HL-60 (cell line): ENCODE data around the gene RENBP.

Experiments used
- GABPA ChIP-seq: IDR thresholded peaks from 2 replicates; pipeline ENCODE4 v1.6.1; 2012; ENCODE audit warnings: low read depth
- POLR2AphosphoS5 ChIP-seq: IDR thresholded peaks from 2 replicates; pipeline ENCODE4 v1.6.1; 2012; ENCODE audit warnings: low read depth
- TF ChIP-seq, protein P1 (sequence below): IDR thresholded peaks from one replicate; pipeline ENCODE4 v1.5.1; 2011; ENCODE audit warnings: low read length, control low read depth, inconsistent platforms; ENCODE audit not compliant: insufficient read depth
- TF ChIP-seq, protein P2 (sequence below): IDR thresholded peaks from 2 replicates; pipeline ENCODE4 v1.6.1; 2012; ENCODE audit warnings: low read depth; ENCODE audit not compliant: insufficient replicate concordance

DNA sequence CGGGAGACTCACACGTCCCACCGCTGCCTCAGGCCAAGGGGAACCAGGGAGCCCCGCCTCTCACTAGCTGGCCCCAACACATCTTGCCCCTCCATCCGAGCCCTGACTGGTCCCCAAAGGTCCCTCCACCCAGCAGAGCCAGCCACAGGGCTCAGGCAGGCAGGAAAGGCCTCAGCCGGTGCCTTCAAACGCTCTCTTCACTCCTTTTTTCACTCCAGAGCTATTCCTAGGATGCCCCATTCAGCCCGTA lies 16.8 kb downstream of the RENBP start:
- TF ChIP-seq, protein P1, sequence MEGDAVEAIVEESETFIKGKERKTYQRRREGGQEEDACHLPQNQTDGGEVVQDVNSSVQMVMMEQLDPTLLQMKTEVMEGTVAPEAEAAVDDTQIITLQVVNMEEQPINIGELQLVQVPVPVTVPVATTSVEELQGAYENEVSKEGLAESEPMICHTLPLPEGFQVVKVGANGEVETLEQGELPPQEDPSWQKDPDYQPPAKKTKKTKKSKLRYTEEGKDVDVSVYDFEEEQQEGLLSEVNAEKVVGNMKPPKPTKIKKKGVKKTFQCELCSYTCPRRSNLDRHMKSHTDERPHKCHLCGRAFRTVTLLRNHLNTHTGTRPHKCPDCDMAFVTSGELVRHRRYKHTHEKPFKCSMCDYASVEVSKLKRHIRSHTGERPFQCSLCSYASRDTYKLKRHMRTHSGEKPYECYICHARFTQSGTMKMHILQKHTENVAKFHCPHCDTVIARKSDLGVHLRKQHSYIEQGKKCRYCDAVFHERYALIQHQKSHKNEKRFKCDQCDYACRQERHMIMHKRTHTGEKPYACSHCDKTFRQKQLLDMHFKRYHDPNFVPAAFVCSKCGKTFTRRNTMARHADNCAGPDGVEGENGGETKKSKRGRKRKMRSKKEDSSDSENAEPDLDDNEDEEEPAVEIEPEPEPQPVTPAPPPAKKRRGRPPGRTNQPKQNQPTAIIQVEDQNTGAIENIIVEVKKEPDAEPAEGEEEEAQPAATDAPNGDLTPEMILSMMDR = no peak
- TF ChIP-seq GABPA (no peak), POLR2AphosphoS5 (no peak)
- TF ChIP-seq, protein P2, sequence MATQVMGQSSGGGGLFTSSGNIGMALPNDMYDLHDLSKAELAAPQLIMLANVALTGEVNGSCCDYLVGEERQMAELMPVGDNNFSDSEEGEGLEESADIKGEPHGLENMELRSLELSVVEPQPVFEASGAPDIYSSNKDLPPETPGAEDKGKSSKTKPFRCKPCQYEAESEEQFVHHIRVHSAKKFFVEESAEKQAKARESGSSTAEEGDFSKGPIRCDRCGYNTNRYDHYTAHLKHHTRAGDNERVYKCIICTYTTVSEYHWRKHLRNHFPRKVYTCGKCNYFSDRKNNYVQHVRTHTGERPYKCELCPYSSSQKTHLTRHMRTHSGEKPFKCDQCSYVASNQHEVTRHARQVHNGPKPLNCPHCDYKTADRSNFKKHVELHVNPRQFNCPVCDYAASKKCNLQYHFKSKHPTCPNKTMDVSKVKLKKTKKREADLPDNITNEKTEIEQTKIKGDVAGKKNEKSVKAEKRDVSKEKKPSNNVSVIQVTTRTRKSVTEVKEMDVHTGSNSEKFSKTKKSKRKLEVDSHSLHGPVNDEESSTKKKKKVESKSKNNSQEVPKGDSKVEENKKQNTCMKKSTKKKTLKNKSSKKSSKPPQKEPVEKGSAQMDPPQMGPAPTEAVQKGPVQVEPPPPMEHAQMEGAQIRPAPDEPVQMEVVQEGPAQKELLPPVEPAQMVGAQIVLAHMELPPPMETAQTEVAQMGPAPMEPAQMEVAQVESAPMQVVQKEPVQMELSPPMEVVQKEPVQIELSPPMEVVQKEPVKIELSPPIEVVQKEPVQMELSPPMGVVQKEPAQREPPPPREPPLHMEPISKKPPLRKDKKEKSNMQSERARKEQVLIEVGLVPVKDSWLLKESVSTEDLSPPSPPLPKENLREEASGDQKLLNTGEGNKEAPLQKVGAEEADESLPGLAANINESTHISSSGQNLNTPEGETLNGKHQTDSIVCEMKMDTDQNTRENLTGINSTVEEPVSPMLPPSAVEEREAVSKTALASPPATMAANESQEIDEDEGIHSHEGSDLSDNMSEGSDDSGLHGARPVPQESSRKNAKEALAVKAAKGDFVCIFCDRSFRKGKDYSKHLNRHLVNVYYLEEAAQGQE = no peak
